Right atrium auricular region (tissue), 2 donors: ENCODE results near the gene LAMA2. TPM values are rescaled to one million over a fixed set of nuclear protein-coding genes. Genes with fewer than 3 reads are reported as not detected.

ENCODE experiments used
- DNase-seq: peaks from one replicate; pipeline ENCODE4 v3.0.0-alpha.2; 2019; ENCODE audit warnings: low spot score
- H3K27ac ChIP-seq, 2 donors: fragments of 200-600 bp; sonication (generic); 1 replicate in 1 of 2; 2 replicates in 1 of 2; pipeline ENCODE4 v1.5.1; 2016 to 2019
- H3K27me3 ChIP-seq, 2 donors: fragments of 200-600 bp; sonication (generic); one replicate each; pipeline versions ENCODE4 v1.5.1 to v1.6.0; 2017 to 2019
- H3K36me3 ChIP-seq: fragments of 200-600 bp; sonication (generic); one replicate; pipeline ENCODE4 v1.5.1; 2016
- H3K4me1 ChIP-seq, 2 donors: fragments of 200-600 bp; sonication (generic); one replicate each; pipeline versions ENCODE4 v1.5.1 to v1.6.0; 2017 to 2019
- H3K4me3 ChIP-seq, 2 donors: fragments of 200-600 bp; sonication (generic); 1 replicate in 1 of 2; 2 replicates in 1 of 2; pipeline ENCODE4 v1.5.1; 2017 to 2019; ENCODE audit warnings: mild to moderate bottlenecking in 1 of 2, moderate library complexity in 1 of 2
- H3K9me3 ChIP-seq, 2 donors: fragments of 200-600 bp; sonication (generic); one replicate each; pipeline ENCODE4 v1.5.1; 2019
- CTCF ChIP-seq, 2 donors: fragments of 200-600 bp; sonication (generic); IDR thresholded peaks; one replicate each; pipeline ENCODE4 v1.5.1; 2019; ENCODE audit warnings: antibody characterized with exemption in 2 of 2
- total RNA-seq, 2 donors: library from RNA; depleted of rRNA; stranded (reverse); fragments of >200 nt; gene quantifications; one replicate each; pipeline ENCODE4 v1.1.0, GENCODE V29; 2016

The LAMA2 gene
- total RNA-seq, 2 donors from 2014 or later = 150 to 166 TPM

DNA sequence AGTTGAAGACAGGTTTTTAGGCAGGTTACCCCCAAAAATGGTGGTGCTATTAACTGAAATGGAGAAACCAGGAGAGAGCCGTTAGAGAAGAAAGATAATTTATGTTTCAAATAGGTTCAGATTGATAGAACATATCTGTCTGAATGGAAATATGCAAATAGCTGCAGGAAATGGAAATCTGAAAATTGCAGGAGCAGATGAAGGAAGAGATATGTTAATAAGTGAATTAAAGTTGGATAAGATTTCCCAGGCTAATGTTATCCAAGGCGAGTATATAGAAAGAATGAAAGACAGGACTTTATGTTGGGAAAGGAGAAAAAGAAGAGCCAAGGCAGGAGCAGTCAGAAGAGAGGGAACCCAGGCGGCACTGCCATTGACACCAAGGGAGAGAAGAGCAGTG is 461.4 kb downstream of the LAMA2 start:
- DNase-seq = no peak
- Histone ChIP-seq H3K27ac (no peak overlapping the region), H3K36me3 (no peaks in the 10 kb centered on the region), H3K27me3 (no peaks in the 10 kb centered on the region), H3K9me3 (no peaks in the 10 kb centered on the region), H3K4me3 (no peak overlapping the region), H3K4me1 (peaks cover 0 to 21% of the 10 kb centered on the region in 2 donors)
- no peak for TF ChIP-seq CTCF (IDR thresholded peaks at IDR 0.05)

DNA sequence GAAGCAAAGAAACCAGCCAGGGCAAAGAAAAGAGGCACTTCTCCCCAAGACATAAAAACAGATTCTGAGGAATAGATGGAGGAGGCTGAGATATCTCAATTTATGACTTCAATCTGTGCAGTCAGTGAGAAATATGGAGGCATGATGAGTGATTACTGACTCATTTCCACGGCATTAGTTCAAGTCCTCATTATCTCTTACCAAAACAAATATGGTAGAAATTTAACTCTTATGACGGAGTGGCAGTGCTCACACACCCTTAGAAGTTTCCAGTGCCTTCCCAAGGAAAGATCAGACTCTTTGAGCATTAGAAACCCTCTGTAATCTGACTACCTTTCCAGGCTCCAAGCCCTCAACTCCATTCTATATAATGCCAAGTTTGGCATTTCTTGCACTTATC is 463.0 kb downstream of the LAMA2 start:
- peaks cover 0 to 19% of the 10 kb centered on the region in 2 donors for H3K4me1 ChIP-seq
- no peak for DNase-seq
- H3K4me3 ChIP-seq = no peak overlapping the region
- peaks cover 7% of the 10 kb centered on the region for H3K36me3 ChIP-seq
- TF ChIP-seq CTCF (IDR thresholded peaks at IDR 0.05) = no peak
- H3K27me3 ChIP-seq = no peaks in the 10 kb centered on the region
- peak overlapping the region; percentile 57 to 67 for H3K27ac ChIP-seq
- H3K9me3 ChIP-seq = no peaks in the 10 kb centered on the region

GRCh38 chr6:129346964-129347363 is 464.0 kb downstream of the LAMA2 start:
- Histone ChIP-seq H3K27me3 (no peaks in the 10 kb centered on the region), H3K4me3 (no peak overlapping the region), H3K27ac (peak overlapping the region; percentile 57 to 77), H3K9me3 (no peaks in the 10 kb centered on the region), H3K4me1 (peaks cover 0 to 19% of the 10 kb centered on the region in 2 donors), H3K36me3 (peaks cover 7% of the 10 kb centered on the region)
- TF ChIP-seq CTCF (IDR thresholded peaks at IDR 0.05) = no peak
- no peak for DNase-seq

- Histone ChIP-seq H3K27ac (peak overlapping the region in 1 of 2 donors; percentile 67), H3K27me3 (no peaks in the 10 kb centered on the region), H3K4me1 (peaks cover 0 to 19% of the 10 kb centered on the region in 2 donors), H3K36me3 (peaks cover 18% of the 10 kb centered on the region), H3K4me3 (no peak overlapping the region), H3K9me3 (no peaks in the 10 kb centered on the region)
- DNase-seq = no peak
- TF ChIP-seq CTCF (IDR thresholded peaks at IDR 0.05) = no peak
Observed at GRCh38 chr6:129350278-129350677, 467.3 kb downstream of the LAMA2 start.

- no peaks in the 10 kb centered on the region for H3K9me3 ChIP-seq
- H3K36me3 ChIP-seq = peaks cover 23% of the 10 kb centered on the region
- DNase-seq = no peak
Observed at GRCh38 chr6:129351807-129352206, 468.9 kb downstream of the LAMA2 start.

More at GRCh38 chr6:129351807-129352206, 468.9 kb downstream of the LAMA2 start:
- no peaks in the 10 kb centered on the region for H3K27me3 ChIP-seq
- TF ChIP-seq CTCF (IDR thresholded peaks at IDR 0.05) = no peak
- H3K27ac ChIP-seq = peak overlapping the region; percentile 37 to 67
- H3K4me3 ChIP-seq = no peak overlapping the region
- H3K4me1 ChIP-seq = peaks cover 0 to 26% of the 10 kb centered on the region in 2 donors
